Measurements from ENCODE around the gene WIPF3.

The WIPF3 gene

GRCh38 chr7:29853789-29854188 is 47.5 kb downstream of the WIPF3 start:
- no peak for TF ChIP-seq CTCF (IDR thresholded peaks at IDR 0.05; ENCODE audit: extremely low read depth, missing control alignments)
- no peak for DNase-seq (ENCODE audit: low spot score)

GRCh38 chr7:29854257-29854938 is 48.1 kb downstream of the WIPF3 start:
- no peak for TF ChIP-seq CTCF (IDR thresholded peaks at IDR 0.05; ENCODE audit: extremely low read depth, missing control alignments)
- DNase-seq (ENCODE audit: low spot score): no peak

- DNase-seq (ENCODE audit: low spot score): no peak
- no peak for TF ChIP-seq CTCF (IDR thresholded peaks at IDR 0.05; ENCODE audit: extremely low read depth, missing control alignments)
Measured at GRCh38 chr7:29857654-29858053, 51.3 kb downstream of the WIPF3 start.

GRCh38 chr7:29858191-29858951 is 52.1 kb downstream of the WIPF3 start:
- TF ChIP-seq CTCF (IDR thresholded peaks at IDR 0.05; ENCODE audit: extremely low read depth, missing control alignments): no peak
- no peak for DNase-seq (ENCODE audit: low spot score)

GRCh38 chr7:29859104-29859503 is 52.8 kb downstream of the WIPF3 start:
- no peak for TF ChIP-seq CTCF (IDR thresholded peaks at IDR 0.05; ENCODE audit: extremely low read depth, missing control alignments)
- no peak for DNase-seq (ENCODE audit: low spot score)

- no peak for DNase-seq (ENCODE audit: low spot score)
- TF ChIP-seq CTCF (IDR thresholded peaks at IDR 0.05; ENCODE audit: extremely low read depth, missing control alignments): no peak
Measured at GRCh38 chr7:29859524-29860185, 53.3 kb downstream of the WIPF3 start.

GRCh38 chr7:29860186-29860585 is 53.9 kb downstream of the WIPF3 start:
- TF ChIP-seq CTCF (IDR thresholded peaks at IDR 0.05; ENCODE audit: extremely low read depth, missing control alignments): no peak
- no peak for DNase-seq (ENCODE audit: low spot score)

Measured in GM20000 (cell line).